Right atrium auricular region (tissue), 2 donors: Measurements from ENCODE around the gene FHL2. TPM values are rescaled to one million over a fixed set of nuclear protein-coding genes. Genes with fewer than 3 reads are reported as not detected.

Experiments used
- DNase-seq: peaks from one replicate; pipeline ENCODE4 v3.0.0-alpha.2; 2019; ENCODE audit warnings: low spot score
- H3K27ac ChIP-seq, 2 donors: fragments of 200-600 bp; sonication (generic); 1 replicate in 1 of 2; 2 replicates in 1 of 2; pipeline ENCODE4 v1.5.1; 2016 to 2019
- H3K27me3 ChIP-seq, 2 donors: fragments of 200-600 bp; sonication (generic); one replicate each; pipeline versions ENCODE4 v1.5.1 to v1.6.0; 2017 to 2019
- H3K36me3 ChIP-seq: fragments of 200-600 bp; sonication (generic); one replicate; pipeline ENCODE4 v1.5.1; 2016
- H3K4me1 ChIP-seq, 2 donors: fragments of 200-600 bp; sonication (generic); one replicate each; pipeline versions ENCODE4 v1.5.1 to v1.6.0; 2017 to 2019
- H3K4me3 ChIP-seq, 2 donors: fragments of 200-600 bp; sonication (generic); 1 replicate in 1 of 2; 2 replicates in 1 of 2; pipeline ENCODE4 v1.5.1; 2017 to 2019; ENCODE audit warnings: mild to moderate bottlenecking in 1 of 2, moderate library complexity in 1 of 2
- H3K9me3 ChIP-seq, 2 donors: fragments of 200-600 bp; sonication (generic); one replicate each; pipeline ENCODE4 v1.5.1; 2019
- CTCF ChIP-seq, 2 donors: fragments of 200-600 bp; sonication (generic); IDR thresholded peaks; one replicate each; pipeline ENCODE4 v1.5.1; 2019; ENCODE audit warnings: antibody characterized with exemption in 2 of 2
- total RNA-seq, 2 donors: library from RNA; depleted of rRNA; stranded (reverse); fragments of >200 nt; gene quantifications; one replicate each; pipeline ENCODE4 v1.1.0, GENCODE V29; 2016

FHL2 gene
- total RNA-seq, 2 donors from 2014 or later: 141 to 356 TPM

DNA sequence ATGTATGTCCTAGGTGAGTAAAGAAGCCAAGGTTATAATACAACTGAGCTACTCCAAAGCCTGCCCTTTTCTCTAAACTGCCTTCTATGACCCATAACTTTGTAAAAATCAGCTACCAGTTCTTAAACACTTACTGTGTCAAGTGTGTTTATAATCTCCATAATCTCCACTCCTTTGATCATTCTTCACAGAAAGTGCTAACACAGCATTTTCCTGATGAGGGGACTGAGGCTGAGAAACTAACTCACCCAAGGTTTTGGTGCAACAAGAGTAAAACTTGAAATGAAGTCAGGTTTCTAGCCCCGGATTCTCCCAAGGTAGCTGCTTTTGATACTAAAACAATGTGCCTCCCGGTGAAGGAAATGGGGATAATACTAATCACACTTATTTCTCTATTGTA is 63.4 kb downstream of the FHL2 start:
- H3K36me3 ChIP-seq: peaks cover 6% of the 10 kb centered on the region
- H3K4me1 ChIP-seq: peaks cover 0 to 23% of the 10 kb centered on the region in 2 donors
- no peaks in the 10 kb centered on the region for H3K27me3 ChIP-seq
- no peak for TF ChIP-seq CTCF (IDR thresholded peaks at IDR 0.05)
- no peak overlapping the region for H3K4me3 ChIP-seq
- no peaks in the 10 kb centered on the region for H3K9me3 ChIP-seq
- no peak overlapping the region for H3K27ac ChIP-seq
- no peak for DNase-seq

DNA sequence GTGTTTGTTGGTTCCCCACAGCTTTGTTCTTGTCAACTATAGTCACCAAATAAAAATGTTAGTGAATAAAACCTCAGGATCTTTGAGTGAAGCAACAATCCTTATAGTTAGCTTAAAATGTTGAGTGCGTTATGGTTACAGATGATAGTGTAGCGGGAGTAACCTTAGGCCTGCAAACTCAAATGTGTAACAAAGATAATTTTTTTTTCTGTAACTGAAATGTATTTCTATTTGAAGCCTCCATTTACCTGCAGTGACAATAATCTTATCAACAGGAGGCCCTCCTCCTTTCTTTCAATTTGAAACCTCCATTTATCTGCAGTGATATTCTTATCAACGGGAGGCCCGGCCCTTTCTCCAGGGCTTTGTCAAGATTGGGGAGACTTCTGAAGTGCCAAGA is 64.6 kb downstream of the FHL2 start:
- H3K9me3 ChIP-seq: no peaks in the 10 kb centered on the region
- peaks cover 0 to 29% of the 10 kb centered on the region in 2 donors for H3K4me1 ChIP-seq
- no peaks in the 10 kb centered on the region for H3K27me3 ChIP-seq
- DNase-seq: no peak
- no peak overlapping the region for H3K27ac ChIP-seq
- TF ChIP-seq CTCF (IDR thresholded peaks at IDR 0.05): no peak
- H3K4me3 ChIP-seq: no peak overlapping the region
- H3K36me3 ChIP-seq: no peaks in the 10 kb centered on the region

GRCh38 chr2:105330681-105331375 is 68.0 kb downstream of the FHL2 start:
- no peak for TF ChIP-seq CTCF (IDR thresholded peaks at IDR 0.05)
- H3K4me1 ChIP-seq: peaks cover 0 to 19% of the 10 kb centered on the region in 2 donors
- no peak for DNase-seq
- H3K27ac ChIP-seq: no peak overlapping the region
- H3K4me3 ChIP-seq: no peak overlapping the region
- no peaks in the 10 kb centered on the region for H3K27me3 ChIP-seq
- H3K36me3 ChIP-seq: no peaks in the 10 kb centered on the region
- H3K9me3 ChIP-seq: no peaks in the 10 kb centered on the region

- no peaks in the 10 kb centered on the region for H3K9me3 ChIP-seq
Observed at GRCh38 chr2:105329561-105330495, 69.0 kb downstream of the FHL2 start, which contains the start of gene TGFBRAP1. Gene TGFBRAP1, minus strand, starts transcription at chr2:105329735. Its CDS starts 21,434 bp downstream, at chr2:105308301.

DNA sequence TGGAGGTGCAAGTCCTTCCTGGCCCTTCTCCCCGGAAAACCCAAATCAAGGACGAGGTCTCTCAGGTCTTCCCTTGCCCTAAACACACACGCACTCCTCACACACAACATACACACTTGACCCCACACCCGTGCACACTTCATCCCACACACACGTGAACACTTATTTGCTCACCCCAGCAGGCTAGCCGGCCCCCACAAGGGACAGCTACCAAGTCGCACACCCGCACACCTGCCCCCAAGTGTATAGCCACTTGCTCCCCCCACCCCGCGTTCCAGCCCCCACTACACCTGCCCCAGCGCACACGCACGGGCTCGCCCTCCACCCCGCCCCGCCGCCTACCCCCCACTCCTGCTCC is 69.7 kb downstream of the FHL2 start:
- peaks cover 0 to 19% of the 10 kb centered on the region in 2 donors for H3K4me1 ChIP-seq
- no peaks in the 10 kb centered on the region for H3K36me3 ChIP-seq
- H3K9me3 ChIP-seq: no peaks in the 10 kb centered on the region
- H3K4me3 ChIP-seq: peak overlapping the region; percentile 58 to 82
- DNase-seq: no peak
- peak overlapping the region; percentile 71 to 83 for H3K27ac ChIP-seq
- H3K27me3 ChIP-seq: no peaks in the 10 kb centered on the region
- no peak for TF ChIP-seq CTCF (IDR thresholded peaks at IDR 0.05)

More at GRCh38 chr2:105329561-105330495, 69.0 kb downstream of the FHL2 start, which contains the start of gene TGFBRAP1:
- peaks cover 0 to 19% of the 10 kb centered on the region in 2 donors for H3K4me1 ChIP-seq
- no peaks in the 10 kb centered on the region for H3K27me3 ChIP-seq
- no peaks in the 10 kb centered on the region for H3K36me3 ChIP-seq
- peak within 1 kb of the TSS; percentile 58 to 82 for H3K4me3 ChIP-seq
- peak within 1 kb of the TSS; percentile 71 to 83 for H3K27ac ChIP-seq
- no peak for TF ChIP-seq CTCF (IDR thresholded peaks at IDR 0.05)
- DNase-seq: no peak
